HG02852 (cell line): Measurements from ENCODE around the gene TRMT112.

Source experiments
- ATAC-seq: cut with Tn5 transposase; IDR thresholded peaks from one replicate; pipeline ENCODE4 v1.9.1; 2021; ENCODE audit warnings: mild to moderate bottlenecking, moderate library complexity; ENCODE audit not compliant: unreplicated experiment

The TRMT112 gene

DNA sequence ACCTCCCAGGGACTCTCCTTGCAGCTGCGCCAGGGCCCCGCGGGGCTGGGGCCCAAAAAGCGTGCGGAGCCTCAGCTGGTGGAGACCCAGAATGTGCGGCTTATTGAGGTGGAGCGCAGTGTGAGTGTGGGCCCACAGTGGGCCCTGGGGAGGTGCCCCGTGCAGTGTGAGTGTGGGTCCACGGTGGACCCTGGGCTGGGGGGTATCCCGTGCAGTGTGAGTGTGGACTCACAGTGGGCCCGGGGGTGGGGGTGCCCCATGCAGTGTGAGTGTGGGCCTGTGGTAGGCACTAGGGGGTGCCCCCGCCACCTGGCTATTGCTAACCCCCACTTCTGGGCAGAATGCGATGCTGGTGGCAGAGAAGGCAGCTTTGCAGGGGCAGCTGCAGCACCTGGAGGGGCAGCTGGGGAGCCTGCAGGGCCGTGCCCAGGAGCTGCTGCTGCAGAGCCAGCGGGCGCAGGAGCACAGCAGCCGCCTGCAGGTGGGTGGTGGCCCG, 33.8 kb upstream of the TRMT112 start:
- no peak for ATAC-seq

DNA sequence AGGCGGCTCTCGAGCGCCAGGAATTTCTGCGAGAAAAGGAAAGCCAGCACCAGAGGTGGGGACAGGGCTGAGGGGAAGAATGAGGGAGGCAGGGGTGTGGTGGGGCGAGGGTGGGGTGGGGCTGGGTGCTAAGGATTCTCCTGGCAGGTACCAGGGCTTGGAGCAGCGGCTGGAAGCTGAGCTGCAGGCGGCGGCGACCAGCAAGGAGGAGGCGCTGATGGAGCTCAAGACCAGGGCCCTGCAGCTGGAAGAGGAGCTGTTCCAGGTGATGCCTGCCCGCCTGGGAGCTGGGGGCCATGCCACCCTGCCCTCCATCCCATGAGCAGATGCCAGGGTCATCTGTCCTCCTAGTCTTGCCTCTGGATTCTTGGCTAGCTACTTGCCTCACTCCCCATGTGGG, 32.0 kb upstream of the TRMT112 start:
- ATAC-seq: no peak

DNA sequence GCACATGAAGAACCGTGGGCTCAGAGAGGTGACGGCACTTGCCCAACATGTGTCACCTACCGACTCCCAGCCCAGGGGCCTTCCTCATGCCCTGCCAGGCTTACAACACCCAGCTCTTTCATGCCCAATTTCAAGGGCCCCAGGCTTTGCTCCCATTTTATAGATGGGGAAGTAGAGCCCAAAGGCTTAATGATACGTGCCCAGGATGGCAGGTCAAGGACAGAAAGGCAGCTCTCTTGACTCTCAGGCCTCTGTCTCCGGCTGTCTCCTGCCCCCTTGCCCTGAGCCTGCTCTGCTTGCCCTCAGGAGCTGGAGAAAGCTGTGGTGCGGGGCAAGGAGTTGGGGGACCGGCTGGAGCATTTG, 31.6 kb upstream of the TRMT112 start:
- ATAC-seq: no peak

DNA sequence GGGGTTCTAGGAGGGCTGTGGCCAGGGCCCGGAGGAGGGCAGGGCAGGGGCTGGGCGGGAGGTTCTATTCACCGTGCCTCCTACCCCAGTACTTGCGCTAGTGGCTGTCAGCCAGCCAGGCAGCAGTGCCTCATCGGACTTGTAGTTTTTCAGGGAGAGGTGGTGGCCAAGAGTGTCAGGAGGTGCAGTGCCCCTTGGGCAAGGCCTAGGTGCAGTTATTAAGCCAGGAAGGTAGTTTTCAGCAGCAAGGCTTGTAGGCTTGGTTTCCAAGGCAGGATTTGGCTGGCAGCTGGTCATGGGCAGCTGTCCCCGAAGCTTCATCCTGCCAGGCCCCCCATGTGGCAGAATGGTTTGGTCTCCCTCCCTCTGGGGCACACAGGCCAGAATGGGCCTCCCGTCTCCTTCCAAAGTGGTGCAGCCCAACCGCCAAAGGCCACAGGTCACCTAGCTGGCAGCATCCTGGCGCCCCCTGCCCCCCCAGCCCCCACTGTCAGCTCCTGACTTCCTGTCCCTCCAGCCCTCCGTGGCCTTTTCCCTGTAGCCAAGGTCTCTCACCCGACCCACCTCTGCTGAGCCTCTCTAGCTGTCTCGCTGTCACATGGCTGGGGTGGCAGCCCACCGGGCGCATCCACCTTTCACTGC, 31.1 kb upstream of the TRMT112 start:
- no peak for ATAC-seq

DNA sequence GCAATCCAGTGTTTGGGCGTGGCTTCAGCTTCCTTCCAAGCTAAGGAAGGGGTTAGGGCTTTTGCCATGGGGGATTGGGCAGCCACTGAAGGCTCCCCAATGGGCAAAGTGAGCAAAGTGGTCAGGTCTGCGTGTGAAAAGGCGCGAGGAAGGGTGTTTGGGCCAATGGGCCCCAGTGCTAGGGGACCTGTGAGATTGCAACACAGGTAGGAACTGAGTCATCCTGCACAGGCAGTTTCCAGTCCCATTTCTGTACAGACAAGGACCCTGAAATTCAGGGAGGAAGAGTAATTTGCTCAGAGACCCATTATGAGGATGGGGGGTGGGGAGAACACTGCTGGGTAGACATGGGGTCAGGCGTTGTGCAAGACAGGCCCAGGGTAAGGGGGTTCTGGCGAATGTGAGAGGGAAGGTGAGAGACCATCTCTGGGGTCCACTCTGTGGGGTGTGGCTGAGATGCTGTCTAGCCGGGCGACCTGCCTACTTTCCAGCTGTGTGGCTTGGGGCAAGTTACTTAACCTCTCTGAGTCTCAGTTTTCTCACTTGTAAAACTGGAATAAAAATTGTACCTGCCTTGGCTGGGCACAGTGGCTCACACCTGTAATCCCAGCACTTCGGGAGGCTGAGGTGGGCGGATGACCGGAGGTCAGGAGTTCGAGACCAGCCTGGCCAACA, 30.0 kb upstream of the TRMT112 start:
- no peak for ATAC-seq

DNA sequence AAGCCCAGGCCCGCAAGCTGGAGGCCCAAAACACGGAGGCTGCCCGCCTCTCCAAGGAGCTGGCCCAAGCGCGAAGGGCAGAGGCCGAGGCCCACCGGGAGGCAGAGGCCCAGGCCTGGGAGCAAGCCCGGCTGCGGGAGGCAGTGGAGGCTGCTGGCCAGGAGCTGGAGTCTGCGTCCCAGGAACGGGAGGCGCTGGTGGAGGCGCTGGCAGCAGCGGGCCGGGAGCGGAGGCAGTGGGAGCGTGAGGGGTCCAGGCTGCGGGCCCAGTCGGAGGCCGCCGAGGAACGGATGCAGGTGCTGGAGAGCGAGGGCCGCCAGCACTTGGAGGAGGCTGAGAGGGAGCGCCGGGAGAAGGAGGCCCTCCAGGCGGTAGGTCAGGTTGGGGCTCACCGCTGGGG, 27.4 kb upstream of the TRMT112 start:
- ATAC-seq: no peak

DNA sequence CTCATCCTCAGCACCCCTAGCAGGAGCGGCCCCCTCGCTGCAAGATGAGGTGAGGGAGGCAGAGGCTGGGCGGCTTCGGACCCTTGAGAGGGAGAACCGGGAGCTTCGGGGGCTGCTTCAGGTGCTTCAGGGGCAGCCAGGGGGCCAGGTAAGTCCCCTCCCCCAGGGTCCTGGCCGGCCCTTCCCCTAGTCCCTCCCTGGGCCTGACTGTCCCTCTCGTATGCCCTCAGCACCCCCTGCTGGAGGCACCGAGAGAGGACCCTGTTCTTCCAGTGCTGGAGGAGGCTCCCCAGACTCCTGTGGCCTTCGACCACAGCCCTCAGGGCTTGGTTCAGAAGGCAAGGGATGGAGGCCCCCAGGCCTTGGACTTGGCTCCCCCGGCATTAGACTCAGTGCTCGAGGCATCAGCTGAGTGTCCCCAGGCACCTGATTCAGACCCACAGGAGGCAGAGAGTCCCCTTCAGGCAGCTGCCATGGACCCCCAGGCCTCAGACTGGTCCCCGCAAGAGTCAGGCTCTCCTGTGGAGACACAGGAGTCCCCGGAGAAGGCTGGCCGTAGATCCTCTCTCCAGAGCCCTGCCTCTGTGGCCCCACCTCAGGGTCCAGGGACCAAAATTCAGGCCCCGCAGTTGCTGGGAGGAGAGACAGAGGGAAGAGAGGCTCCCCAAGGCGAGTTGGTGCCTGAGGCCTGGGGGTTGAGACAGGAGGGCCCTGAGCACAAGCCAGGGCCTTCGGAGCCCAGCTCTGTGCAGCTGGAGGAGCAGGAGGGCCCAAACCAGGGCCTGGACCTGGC, 26.6 kb upstream of the TRMT112 start:
- ATAC-seq: no peak

DNA sequence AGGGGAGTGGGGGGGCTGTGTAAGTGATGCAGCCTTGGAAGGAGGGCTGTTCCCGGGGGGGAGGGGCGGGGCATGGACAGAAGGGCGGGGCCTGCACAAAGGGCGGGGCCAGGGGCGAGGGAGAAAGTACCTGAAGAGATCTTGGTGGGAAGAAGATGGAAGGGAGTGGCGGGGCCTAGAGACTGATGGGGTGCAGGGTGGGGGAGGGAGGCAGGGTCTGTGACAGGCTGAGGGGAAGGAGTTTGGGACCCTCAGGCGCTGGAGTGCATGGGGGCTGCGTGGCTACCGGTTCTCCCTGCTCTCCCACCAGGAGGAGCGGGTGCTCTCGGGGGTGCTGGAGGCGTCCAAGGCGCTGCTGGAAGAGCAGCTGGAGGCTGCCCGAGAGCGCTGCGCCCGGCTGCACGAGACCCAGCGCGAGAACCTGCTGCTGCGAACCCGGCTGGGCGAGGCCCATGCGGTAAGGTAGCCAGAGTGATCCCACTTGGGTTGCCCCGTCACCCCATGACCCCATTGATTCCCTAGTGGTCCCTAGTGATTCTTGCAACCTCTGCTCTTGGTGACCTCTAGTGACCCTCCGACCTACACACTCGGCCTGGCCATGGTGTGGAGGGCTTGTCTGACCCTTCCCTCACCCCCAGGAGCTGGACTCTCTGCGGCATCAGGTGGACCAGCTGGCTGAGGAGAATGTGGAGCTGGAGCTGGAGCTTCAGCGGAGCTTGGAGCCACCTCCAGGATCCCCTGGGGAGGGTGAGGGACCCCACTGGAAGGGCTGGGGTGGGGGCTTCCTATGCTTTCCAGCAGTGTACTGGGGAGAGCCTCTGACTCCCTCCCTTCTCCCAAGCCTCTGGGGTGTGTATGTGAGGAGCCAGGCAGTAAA, 25.7 kb upstream of the TRMT112 start:
- no peak for ATAC-seq

DNA sequence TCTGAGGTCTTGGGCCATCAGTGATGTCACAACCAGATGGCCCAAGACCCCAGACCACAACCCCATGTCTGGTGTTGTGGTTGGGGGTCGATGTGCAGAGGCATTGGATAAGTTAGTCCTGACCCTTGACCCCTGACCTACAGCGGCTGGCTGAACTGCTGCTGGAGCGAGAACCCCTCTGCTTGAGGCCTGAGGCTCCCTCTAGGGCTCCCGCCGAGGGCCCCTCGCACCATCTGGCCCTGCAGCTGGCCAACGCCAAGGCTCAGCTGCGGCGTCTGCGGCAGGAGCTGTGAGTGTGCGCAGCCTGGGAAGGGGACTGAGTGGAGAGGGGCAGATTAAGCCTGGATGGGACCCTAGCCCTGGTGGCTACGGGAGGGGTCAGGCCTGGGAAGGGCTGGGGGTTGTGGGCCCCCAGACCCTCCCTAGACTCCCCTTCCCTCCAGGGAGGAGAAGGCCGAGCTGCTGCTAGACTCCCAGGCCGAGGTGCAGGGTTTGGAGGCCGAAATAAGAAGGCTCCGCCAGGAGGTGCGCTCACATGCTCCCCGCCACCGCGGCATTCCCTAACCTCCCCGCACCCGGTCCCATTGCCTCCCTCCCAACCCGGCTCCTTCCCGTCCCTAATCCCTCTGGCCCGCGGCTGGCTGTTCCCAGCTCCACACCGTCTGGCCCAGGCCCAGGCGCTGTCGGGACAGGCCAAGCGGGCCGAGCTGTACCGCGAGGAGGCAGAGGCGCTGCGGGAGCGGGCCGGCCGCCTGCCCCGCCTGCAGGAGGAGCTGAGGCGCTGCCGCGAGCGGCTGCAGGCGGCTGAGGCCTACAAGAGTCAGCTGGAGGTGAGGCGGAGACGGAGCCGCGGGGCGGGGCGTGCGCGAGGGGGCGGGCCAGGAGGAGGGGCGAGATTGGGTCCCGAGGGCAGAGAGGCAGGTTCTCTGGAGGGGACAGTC, 24.8 kb upstream of the TRMT112 start:
- no peak for ATAC-seq

DNA sequence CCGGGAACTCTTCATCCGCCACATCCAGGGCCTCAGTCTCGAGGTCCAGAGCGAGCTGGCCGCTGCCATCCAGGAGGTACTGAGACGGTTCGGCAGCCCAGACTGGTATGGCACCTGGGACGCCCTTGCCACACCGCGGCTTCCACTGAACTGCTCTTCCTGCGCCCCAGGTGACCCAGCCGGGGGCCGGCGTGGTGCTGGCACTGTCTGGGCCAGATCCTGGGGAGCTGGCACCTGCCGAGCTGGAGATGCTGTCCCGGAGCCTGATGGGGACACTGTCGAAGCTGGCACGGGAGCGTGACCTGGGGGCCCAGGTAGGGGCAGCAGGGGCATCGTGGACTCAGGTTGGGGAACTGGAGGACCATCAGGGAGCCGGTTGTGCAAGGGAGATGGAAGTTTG, 24.1 kb upstream of the TRMT112 start:
- no peak for ATAC-seq

DNA sequence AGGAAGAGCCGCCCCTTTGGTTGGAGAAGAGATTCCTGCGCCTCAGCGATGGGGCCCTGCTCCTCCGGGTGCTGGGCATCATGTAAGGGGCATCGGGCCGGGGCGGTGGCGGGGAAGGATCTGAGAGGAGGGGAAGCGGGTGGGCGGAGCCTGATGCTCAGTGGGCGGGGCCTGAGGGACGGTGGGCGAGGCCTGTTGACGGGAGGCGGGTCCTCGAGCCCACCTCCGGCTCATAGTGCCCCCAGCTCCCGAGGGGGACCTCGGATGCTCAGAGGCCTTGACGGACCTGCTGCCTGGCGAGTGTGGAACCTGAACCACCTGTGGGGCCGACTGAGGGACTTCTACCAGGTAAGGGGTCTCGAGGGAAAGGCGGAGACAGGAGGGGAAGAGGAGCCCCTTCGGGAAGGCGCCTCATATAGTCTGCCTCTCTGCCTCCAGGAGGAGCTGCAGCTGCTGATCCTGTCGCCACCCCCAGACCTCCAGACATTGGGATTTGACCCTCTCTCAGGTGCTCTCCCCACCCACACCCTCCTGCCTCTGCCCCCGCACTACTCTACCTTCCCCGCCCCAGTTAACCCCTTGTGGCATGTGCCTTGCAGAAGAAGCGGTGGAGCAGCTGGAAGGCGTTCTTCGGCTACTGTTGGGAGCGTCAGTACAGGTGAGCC, 23.4 kb upstream of the TRMT112 start:
- peak; percentile 47 for ATAC-seq

DNA sequence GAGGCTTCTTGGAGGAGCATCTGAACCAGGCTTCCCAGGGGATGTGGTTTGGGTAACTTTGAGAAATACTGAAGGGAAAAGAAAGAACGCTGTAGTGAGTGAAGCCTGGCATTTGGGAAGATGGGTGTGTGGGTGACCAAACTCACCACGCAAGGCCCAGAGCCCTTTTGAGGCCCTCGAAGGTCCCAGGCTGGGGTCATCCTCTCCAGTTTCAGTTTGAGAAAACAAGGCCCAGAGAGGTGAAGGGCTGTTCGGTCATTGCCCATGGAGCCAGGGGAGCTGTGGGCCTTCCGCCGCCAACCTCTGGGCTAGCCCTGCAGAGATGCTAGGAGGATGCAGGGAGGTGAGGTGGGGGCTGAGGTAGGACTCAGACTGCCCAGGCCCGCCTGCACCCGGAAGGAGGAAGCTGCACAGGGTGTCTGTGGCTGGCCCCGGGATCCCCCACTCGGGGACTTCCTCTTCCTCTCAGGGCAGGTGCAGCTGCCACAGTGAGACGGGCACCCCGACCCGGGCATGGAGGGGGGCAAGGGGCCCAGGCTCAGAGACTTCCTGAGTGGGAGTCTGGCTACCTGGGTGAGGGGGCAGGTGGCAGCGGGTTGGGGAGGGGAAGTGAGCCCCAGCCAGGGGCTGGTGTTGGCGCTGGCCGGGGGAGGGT, 22.5 kb upstream of the TRMT112 start, which contains the start of gene CCDC88B:
TSS of gene CCDC88B (plus strand) at position 451 of the 655 bp plus-strand sequence. CDS start at position 514, 63 bp downstream.
- ATAC-seq: peak; percentile 54

DNA sequence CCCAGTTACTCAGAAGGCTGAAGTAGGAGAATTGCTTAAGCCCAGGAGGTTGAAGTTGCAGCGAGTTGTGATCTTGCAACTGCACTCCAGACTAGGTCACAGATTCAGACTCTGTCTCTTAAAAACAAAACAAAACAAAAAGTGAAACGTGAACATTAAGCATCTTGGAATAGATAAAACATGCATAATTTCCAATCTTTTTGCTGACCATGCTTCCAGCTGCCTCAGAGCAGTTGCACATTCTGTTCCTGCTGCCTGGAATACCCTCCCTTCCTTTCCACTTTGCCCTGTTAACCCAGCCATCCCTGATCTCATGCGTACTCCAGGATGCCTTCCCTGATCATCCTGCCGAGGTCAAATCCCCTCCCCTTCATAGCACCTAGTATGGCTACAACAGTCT, 21.9 kb upstream of the TRMT112 start:
- no peak for ATAC-seq

DNA sequence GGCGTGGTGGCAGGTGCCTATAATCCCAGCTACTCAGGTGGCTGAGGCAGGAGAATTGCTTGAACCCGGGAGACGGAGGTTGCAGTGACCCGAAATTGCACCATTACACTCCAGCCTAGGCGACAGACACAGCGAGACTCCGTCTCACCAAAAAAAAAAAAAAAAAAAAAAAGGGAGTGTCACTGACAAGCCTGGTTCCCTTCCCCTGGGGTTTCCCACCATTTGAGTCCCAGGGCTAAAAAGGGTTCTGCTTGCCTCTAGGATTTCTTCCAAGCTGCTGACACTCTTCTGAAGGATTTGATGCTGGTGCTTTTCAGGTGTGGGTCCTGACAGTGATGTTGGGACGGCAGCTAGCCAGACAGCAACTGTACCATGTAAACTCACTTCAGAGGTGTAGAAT, 21.4 kb upstream of the TRMT112 start:
- no peak for ATAC-seq

DNA sequence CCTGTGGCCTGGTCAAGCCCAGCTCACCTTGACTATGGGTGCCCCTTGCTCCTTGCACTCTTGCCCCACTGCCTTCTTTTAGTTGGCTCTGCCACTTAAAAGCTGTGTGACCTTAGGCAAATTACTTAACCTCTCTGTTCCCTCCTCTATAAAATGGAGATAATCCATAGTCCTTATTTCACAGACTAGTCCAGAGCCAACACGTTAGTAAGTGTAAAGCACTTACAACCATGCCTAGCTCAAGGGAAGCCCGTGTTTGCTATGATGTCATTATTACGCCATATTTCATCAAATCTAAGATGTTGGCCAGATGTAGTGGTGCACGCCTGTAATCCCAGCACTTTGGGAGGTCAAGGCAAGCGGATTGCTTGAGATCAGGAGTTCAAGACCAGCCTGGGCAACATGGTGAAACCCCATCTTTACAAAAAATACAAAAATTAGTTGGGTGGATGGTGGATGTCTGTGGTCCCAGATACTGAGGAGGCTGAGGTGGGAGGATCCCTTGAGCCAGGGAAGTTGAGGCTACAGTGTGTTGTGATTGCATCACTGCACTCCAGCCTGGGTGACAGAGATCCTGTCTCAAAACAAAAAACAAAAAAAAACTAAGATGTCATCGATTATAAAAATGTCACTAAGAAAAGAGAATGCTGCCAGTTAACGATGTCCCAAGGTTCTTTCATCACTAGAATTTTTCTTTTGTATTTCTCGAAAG, 20.3 kb upstream of the TRMT112 start:
- no peak for ATAC-seq

DNA sequence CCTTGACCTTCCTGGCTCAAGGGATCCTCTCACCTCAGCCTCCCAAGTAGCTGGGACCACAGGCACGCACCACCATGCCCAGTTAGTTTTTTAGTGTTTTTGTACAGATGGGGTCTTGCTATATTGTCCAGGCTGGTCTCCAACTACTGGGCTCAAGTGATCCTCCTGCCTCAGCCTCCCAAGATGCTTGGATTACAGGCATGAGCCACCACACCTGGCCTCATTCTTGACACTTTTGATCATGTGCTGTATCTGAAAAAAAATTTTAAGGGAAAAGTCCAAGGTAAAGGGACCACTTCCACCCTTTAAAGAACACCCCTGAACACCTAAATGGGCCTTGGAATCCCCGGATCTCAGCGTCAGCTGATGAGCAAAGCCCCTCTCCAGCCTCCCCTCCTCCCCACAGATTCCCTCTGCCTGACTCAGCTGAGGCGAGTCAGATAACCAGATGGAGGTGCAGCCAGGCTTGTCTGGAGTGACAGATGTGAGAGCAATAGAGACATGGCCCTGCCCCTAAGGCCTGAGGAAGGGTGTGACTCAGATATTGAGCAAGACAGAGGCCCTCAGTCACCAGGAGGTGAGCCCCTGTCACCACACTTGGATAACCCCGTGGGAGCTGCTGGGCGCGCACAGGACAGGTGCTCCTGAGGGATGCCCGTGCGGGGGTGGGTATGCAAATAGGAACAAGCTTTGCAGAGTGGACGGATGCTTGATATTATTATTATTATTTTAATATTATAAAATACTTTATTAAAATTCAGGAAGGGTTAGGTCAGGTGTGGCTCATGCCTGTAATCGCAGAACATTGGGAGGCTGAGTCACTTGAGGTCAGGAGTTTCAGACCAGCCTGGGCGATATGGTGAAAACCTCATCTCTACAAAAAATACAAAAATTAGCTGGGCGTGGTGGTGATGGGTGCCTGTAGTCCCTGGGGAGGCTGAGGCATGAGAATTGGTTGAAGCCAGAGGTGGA, 17.7 kb upstream of the TRMT112 start:
- peak; percentile 74 for ATAC-seq

DNA sequence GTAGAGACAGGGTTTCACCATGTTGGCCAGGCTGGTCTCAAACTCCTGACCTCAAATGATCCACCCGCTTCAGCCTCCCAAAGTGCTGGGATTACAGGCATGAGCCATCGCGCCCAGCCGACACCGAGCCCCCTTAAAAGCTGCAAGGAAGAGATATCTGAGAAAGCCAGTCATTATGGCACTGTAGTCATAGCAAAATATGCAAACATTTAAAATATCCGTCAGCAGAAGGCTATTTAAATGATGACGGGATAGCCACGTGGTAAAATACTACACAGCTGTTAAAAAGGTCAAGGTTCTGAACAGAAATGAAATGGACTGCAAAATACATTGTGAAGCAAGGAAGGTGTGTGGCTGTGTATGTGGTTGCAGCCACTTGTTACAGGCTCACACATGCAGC, 16.2 kb upstream of the TRMT112 start:
- no peak for ATAC-seq
